G401 (cell line): ENCODE data around the gene SPARC. TPM values are rescaled to one million over a fixed set of nuclear protein-coding genes. Genes with fewer than 3 reads are reported as not detected.
"Not testable (repeated sequence)": the region's sequence is repeated elsewhere in the genome, so short reads cannot be mapped to it uniquely, and the experiment has no call there.

ENCODE experiments used
- DNase-seq: peaks from one replicate; pipeline ENCODE4 v3.0.0-alpha.2; 2015; ENCODE audit warnings: low spot score
- in situ Hi-C: cut with HindIII; loops from 2 replicates; pipeline ENCODE4 v1.10.0; 2016; ENCODE audit warnings: low sequenced_read_pairs, mixed read lengths
- total RNA-seq: library from RNA; depleted of rRNA; stranded (reverse); fragments of >200 nt; shearing (Covaris generic); gene quantifications from 2 replicates; pipeline ENCODE4 v1.2.3, GENCODE V29; 2014

Gene SPARC
- total RNA-seq, 1 experiment from 2014 or later = 247 TPM

DNA sequence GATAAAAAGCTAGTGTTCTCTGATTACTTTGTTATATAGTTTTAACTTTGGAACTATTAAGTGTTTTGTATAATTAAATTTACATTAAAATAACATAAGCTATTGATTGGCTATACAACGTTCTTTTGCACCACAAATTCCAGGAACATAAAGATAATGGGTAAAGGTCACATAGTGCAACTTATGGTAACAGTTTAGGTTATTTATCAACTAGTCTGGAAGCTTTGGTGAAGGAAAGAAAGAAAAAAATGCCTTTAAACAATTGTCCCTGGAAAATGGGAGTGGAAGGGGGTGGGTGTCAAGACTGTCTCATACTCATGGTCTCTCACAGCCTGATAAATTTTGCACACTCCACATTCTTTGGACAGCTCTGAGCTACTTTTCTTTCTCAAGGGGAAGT, 17.1 kb upstream of the SPARC start:
- in situ Hi-C loops = no loop called here
- DNase-seq = no peak

DNA sequence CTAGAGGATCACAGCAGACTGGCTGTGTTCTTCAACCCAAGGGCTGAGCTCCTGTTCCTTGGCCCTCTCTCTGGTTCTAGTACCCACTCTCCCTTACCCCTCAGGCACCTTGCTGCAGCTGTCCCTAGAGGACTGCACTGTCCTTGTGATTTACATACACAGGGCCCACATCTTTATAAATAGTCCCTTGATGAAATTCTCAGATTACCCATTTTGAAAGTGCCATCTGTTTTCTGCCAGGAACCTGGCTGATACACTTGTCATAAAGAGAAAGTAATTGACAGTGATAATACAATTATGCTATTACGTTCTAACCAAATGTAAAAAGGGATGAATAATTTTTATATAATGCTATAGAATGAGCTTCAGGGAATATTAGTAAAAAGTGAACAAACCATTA, 16.5 kb upstream of the SPARC start:
- DNase-seq = no peak
- in situ Hi-C loops = no loop called here

DNA sequence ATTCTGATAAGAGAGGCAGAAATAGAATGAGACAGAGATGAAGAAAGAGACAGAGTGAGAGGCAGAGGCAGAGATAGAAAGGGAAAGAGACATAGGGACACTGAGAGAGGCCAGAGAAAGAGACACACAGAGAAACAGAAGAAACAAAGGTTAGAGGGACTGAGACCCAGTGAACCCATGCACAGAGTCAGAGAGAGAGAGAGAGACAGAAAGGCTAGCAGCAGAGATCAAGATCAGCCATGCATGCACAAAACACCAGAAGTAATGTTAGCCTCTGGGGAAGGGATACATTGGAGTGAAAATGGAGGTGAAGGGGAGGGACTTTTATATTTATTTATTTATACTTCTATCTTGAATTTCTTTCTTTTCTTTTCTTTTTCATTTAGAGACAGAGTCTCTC, 14.1 kb upstream of the SPARC start:
- in situ Hi-C loops = no loop called here
- DNase-seq = no peak

DNA sequence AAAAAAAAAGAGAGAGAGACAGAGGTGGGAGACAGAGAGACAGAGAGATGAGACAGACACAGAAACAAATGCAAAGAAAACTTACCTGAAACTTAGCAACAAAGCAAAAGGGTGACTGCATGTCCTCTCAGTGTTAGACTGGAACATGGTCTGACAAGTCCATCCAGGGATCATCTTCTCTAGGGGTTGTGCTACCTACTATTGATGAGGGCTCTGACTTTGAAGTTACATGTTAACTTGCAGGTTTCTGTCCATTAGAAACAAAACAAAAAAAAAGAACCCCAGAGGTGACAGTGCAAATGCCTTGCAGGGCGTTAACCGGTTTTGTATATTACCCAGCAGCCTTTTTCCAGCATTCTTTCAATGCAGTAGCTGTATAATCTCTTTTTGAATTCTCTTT, 13.6 kb upstream of the SPARC start:
- no peak for DNase-seq
- in situ Hi-C loops = no loop called here

DNA sequence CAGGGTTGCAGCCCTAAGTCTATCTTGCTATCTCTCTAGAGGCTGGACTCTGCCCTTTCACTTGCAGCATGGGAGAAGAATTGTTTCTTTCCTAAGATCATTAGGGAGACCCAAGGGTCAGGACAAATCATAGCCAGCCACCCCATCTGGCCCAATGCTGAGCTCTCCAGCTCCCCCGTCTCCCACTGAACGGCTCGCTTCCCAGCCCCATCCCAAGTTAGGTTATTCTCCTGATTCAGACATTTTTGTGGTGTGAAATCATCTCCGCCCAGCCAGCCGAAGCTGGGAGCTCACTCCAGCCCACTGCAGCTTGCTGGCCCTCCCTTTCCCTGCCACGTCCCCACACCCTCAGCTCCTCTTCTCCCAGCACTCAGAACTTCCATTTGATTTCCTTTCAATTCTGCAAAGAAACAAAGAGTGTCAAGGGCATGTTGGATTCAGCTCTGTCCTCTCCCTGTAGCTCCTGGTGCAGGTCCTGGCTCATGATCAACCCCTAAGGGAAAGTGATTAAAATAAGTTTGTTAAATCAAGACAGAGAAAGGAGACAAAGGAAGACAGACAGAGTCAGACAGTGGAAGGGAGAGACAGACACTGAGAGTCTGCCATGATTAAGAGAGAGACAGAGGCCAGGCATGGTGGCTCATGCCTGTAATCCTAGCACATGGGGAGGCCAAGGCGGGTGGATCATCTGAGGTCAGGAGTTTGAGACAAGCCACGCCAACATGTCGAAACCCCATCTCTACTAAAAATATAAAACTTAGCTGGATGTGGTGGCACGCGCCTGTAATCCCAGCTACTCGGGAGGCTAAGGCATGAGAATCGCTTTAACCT, 12.6 kb upstream of the SPARC start:
- in situ Hi-C loops = no loop called here
- no peak for DNase-seq

DNA sequence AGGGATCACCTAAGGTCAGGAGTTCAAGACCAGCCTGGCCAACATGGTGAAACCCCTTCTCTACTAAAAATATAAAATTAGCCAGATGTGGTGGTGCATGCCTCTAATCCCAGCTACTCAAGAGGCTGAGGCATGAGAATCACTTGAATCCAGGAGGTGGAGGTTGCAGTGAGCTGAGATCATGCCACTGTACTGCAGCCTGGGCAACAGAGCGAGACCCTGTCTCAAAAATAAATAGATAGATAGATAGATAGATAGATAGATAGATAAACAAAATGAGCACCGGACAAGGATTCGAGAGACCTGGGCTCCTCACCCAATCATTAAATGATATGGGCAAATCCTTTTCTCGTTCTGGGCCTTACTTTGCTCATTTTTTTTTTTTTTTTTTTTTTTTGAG, 11.4 kb upstream of the SPARC start:
- DNase-seq, in situ Hi-C loops: not testable (repeated sequence)

DNA sequence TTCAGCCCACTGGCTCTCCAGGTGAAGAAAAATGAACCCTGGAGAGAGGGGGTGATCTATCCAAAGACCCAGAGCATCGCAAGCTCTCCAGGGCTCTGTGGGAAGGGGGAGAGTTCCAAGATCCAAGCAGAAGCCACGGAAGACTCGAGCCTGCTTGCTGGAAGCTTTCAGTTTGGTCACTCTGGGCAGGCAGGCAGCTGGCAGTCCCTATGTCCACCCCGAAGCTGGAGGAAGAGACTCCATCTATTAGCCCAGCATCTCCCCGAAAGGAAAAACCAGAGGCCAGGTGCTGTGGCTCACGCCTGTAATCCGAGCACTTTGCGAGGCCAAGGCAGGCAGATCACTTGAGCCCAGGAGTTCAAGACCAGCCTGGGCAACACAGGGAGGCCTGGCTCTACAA, 10.7 kb upstream of the SPARC start:
- no peak for DNase-seq

DNA sequence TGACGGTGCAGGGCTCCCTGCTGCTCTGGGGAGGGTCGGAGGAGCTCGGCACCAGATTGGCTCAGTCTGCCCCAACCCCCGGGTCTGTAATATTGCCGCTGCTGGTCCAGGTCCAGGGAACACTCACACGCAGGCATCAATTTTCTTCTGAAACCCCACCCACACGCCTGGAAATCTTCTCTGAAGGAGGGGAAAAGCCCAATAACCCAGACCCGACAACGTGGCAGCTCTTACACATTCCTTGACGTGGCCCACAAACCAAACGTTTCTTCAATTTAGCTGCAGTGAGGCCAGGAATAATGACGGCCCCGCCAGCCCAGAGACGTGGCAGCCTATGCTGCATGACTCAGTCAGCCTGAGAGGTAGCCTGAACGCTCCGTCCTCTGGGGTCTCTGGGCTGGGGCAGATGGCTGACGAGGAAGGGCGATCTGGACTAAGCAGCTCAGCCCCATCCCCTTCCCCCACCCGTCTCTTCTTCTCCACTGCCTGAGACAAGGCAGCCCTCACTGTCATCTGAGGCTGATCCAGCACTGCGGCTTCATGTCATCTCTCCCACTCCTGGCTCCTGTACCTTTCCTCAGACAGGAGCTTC, 9.9 kb upstream of the SPARC start:
- in situ Hi-C loops = no loop called here
- no peak for DNase-seq

More for the DNA sequence above, 10.7 kb upstream of the SPARC start:
- in situ Hi-C loops = no loop called here

DNA sequence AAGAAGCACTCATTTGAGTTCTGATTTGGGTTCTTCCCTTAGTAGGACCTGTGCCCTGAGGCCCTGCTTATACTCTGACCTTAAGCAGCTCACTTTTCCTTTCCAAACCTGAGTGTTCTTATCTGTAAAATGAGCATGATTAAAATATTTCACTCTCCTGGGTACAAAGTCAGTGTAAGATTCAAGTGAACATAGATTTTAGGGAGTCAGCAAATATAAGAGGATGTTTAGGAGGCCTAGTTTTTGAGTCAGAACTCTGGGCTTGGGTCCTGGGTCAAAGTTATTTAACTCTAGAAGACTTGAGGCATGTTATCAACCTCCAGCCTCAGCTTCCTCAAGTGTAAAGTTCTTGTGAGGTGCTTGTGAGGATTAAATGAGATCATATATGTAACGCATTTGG, 8.7 kb upstream of the SPARC start:
- no peak for DNase-seq
- in situ Hi-C loops = no loop called here

DNA sequence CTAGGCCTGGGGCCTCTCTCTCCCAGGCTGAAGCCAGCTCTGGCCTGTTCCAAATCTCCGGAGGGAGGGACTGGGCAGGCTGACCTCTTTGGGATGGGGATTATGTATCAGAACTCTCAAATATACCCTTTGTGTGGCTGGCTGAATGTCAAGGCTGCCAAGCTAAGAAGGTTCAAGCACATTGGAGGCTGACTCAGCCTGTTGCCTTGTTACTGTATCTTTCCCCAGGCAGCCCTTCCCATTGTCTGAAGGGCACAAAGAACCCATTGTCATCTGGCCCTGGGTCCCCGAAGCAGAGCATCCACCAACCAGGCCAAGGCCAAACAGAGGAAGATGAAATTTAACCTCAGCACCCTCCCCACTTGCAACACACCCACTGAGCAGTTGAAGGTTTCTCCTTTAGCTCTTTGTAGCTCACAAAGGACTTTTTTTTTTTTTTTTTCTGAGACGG, 7.3 kb upstream of the SPARC start:
- in situ Hi-C loops = no loop called here
- DNase-seq = no peak

DNA sequence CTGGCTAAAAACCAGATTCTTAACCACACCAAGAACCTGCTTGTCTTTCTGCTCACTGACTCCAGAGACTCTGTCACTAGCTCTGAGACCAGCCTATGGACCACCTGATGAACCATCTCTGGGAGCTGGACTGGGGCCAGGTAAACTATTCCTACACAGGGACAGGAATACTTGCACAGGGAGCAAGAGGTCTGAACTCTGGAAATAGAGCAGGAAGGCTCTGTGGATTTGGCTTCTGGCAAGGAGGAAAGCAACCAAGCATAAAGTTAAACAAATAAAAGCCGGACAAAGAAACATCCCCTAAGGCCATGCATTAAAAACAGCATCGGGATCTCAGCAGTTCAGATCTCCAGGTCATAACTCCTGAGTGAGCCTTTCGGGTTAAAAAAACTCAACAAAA, 5.6 kb upstream of the SPARC start:
- in situ Hi-C loops = no loop called here
- no peak for DNase-seq

DNA sequence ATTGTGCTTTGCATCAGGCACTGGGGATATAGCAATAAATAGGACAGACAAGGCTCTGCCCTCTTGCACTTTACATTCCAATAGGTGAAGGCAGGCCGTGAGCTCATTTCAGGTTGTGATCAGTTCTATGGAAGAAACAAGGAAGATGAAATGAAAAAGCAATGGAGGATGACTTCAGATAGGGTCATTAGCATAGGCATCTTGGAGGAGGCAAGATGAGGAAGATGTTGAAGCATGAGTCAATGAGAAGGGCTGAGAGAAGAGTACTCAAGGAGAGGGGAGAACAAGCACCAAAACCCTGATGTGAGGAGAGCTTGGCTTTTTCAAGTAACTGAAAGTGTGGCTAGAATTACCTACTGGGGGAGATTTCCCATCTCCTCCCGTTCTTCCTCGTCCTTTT, 5.0 kb upstream of the SPARC start:
- in situ Hi-C loops = no loop called here

DNA sequence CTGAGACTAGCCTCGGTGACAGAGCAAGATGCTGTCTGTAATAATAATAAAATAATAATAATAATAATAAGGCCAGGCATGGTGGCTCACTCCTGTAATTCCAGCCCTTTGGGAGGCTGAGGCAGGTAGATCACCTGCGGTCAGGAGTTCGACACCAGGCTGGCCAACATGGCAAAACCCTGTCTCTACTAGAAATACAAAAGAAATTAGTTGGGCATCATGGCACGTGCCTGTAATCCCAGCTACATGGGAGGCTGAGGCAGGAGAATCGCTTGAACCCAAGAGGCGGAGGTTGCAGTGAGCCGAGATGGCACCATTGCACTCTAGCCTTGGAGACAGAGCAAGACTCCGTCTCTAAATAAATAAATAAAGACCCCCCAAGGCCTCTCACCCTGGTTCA, 2.9 kb upstream of the SPARC start:
- in situ Hi-C loops, DNase-seq: not testable (repeated sequence)

More for the DNA sequence above, 5.0 kb upstream of the SPARC start:
- no peak for DNase-seq

DNA sequence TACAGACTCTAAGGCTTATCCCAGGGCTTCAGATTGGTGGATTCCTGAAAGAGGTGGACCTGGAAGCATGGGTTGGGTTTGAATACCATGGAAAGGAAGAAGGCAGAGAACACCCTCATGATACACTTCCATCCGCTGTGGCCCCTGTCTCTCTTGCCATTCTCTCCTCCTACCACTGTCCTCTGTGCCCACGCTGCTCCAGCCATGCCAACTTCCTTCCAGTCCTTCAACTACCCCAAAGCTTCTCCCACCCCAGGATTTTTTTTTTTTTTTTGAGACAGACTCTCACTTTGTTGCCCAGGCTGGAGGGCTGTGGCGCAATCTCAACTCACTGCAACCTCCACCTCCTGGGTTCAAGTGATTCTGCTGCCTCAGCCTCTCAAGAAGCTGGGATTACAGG, 1.7 kb upstream of the SPARC start:
- DNase-seq = no peak
- in situ Hi-C loops = no loop called here

DNA sequence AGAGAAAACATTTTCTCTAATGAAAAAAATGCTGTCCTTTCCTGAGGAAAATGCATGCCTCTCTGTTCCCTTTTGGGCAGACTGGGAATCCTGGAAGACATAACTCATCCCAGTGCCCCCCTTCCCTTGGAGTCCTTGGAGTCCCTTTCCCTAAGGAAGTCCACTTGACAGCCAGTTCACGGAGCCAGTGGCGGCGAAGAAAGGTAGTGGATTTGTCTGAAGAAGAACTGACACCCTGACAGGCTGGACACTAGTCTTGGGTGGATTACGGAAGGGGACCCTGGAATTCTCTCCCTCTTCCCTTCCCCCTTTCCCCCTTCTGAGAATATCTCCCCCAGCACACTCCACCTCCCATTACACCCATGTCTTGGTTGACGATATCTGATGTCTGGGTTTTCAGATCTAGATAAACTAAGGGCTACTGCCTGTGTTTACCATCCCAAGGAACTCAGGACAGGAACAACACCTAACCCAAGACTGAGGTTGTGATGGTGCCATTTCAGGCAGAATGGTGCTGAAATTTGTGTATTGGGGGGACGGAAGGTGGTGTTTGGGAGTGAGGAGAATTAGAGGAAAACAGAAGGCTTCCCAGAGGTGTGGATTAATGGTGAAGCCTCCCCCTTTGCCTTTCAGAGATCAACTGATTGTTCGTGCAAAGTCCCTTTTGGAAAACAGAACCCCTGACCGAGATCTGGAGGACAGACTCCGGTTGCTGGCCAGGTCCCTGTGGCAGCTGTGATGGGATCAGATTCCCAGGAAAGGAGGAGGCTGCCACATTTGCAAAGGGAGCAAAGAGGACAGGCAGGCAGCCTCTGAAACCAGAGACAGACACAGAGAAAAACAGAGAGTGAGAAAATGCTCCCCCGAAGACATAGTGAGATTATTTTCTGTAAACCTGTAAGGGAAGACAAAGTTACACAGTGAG, 704 bp downstream of the SPARC start:
- in situ Hi-C loops = no loop called here
- DNase-seq = no peak

DNA sequence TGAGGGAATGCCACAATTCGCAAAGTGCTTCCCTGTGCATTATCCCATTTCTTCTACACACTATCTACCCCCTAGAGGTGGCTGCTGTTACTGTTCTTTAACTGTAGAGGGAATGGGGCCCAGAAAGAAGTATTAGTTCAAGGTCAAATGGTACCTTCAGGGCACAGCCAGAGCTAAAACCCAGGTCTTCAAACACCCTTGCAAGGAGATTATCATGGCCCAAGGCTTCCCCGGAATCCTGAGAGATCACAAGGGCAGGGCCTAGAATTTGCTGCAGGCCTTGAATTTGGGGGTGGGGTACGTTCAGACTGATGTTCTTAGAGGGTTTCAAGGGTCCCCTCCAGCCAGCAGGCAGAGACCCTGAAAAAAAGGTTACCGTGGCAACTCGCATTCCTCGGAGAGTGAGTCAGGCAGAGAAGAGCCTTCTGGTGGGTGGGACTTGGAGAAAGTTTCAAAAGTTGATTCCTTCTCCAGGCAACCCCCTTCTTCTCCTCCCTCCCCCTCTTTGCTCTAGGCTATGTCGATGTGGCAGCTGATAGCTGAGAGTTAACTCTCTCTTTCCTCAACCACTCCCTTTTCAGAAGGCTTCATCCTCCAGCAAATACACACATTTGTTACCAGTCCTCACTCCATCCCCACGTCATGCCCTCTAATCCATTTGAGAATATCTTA, 1.9 kb downstream of the SPARC start:
- in situ Hi-C loops = no loop called here
- DNase-seq = peak; percentile 30

DNA sequence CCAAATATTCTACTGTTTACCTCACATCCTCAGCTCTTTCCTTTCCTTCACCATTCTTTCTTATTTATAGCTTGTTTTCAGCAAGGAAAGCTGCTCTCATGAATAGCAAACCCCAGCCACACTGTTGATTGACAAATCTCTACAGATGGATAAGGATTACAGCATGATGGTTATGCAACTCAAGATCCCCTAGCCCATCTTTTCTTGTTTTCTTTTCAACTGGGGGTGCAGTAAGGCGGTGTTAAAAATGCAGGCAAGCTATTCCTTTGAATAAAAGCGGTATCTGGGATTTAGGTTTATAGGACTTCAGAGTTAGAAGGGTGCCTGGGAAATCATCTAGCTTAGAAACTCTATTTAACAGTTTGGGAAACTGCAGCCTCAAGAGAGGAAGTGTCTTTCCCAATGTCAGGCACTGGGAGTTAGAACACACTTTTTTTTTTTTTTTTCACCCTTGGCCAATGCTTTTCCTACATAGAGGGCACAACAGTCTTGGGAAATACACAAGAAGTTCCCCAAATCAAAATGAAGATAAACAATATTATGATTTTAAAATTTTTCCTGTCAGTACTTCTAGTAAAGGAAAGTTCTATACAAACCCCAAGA, 2.6 kb downstream of the SPARC start:
- DNase-seq = no peak
- in situ Hi-C loops = no loop called here

DNA sequence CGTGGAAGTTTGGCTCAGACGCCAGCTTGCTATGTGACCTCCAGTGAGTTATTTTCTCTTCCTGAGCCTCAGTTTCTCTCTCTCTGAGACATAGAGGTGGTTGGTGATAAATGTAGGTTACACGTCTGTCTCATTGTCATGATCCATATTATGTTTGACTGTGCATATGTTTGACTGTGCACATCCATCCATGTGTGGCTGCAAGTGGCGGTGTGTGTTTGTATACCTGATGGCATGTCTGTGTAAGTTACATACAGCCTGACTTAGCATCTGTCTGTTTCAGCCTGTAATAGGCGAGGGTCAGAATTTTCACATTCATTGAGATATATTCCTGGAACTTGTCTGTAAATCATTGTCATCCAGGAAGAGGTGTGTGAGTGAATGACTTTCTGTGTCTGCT, 3.3 kb downstream of the SPARC start:
- in situ Hi-C loops = no loop called here
- DNase-seq = no peak

DNA sequence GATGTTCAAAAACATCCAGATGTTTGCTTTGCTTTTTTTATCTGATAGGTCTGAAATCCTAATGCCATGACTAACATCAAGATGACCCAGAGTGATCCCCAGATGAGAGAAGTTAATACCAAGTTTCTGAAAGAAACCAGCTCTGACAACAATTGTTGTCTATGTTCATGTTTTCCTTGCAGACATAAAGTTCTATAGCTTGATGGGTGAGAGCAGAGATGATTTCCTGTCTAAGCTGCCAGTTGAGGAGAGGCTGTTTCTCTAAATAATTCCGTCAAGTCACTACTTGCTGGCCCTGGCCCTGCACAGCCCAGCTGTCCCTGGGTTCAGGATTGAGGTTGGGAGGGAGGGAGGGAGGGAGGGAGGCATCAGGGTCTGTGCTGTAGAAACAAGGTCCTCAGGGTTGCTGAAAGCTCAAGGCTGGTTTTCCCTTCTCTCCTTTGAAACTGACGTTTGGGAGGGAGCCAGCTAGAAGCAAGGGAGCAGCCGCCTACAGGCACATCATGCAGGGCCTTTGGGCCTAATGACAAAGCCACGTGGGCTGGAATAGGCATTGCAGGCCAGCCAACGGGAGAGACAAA, 3.9 kb downstream of the SPARC start:
- peak; percentile 52 for DNase-seq
- in situ Hi-C loops = no loop called here
